Activated CD4-positive, CD25-positive, alpha-beta regulatory T cell treated with anti-CD3 and anti-CD28 coated beads, Interleukin-2, amount 50 U/mL, for 72 hours (primary cell): ENCODE measurements around the gene CTNS.
"Not testable (repeated sequence)": the region's sequence is repeated elsewhere in the genome, so short reads cannot be mapped to it uniquely, and the experiment has no call there.

Experiments
- DNase-seq: peaks from one replicate; pipeline ENCODE4 v3.0.0; 2021

Gene CTNS

GRCh38 chr17:3688852-3689261 lies 52.3 kb downstream of the CTNS start:
- no peak for DNase-seq

- no peak for DNase-seq
These were observed 52.9 kb downstream of the CTNS start for GRCh38 chr17:3689262-3690093.

GRCh38 chr17:3690094-3690715 lies 53.6 kb downstream of the CTNS start:
- no peak for DNase-seq

- no peak for DNase-seq
These were observed 55.1 kb downstream of the CTNS start for GRCh38 chr17:3691617-3692067.

GRCh38 chr17:3692346-3692745 lies 55.8 kb downstream of the CTNS start:
- DNase-seq: no peak

GRCh38 chr17:3693141-3693540 lies 56.6 kb downstream of the CTNS start:
- DNase-seq: no peak

GRCh38 chr17:3693829-3694231 lies 57.3 kb downstream of the CTNS start:
- peak; percentile 69 for DNase-seq

- no peak for DNase-seq
These were observed 58.7 kb downstream of the CTNS start for GRCh38 chr17:3695129-3695722.

- peak; percentile 65 for DNase-seq
These were observed 59.3 kb downstream of the CTNS start, which contains the start of gene P2RX5 for GRCh38 chr17:3695723-3696411. TSS of gene P2RX5 (minus strand) at chr17:3696155. CDS start at chr17:3696005, 150 bp downstream.

GRCh38 chr17:3697103-3697476 lies 60.5 kb downstream of the CTNS start:
- no peak for DNase-seq

- DNase-seq: no peak
These were observed 61.6 kb downstream of the CTNS start for GRCh38 chr17:3698139-3698538.

- DNase-seq: no peak
These were observed 63.4 kb downstream of the CTNS start for GRCh38 chr17:3699951-3700350.

GRCh38 chr17:3702041-3702539 lies 65.5 kb downstream of the CTNS start:
- not testable (repeated sequence) for DNase-seq

GRCh38 chr17:3704931-3705717 lies 68.6 kb downstream of the CTNS start:
- no peak for DNase-seq

GRCh38 chr17:3705718-3705984 lies 69.1 kb downstream of the CTNS start:
- not testable (repeated sequence) for DNase-seq

GRCh38 chr17:3708366-3708765 lies 71.8 kb downstream of the CTNS start:
- DNase-seq: no peak

- peak; percentile 50 for DNase-seq
These were observed 74.4 kb downstream of the CTNS start for GRCh38 chr17:3710951-3711383.
